CD4-positive, alpha-beta T cell treated with Interleukin-1 beta for 1 hour (primary cell): ENCODE data around the gene MAD1L1.
"Not testable (repeated sequence)": the region's sequence is repeated elsewhere in the genome, so short reads cannot be mapped to it uniquely, and the experiment has no call there.

Experiments
- DNase-seq, 2 donors: peaks; one replicate each; pipeline ENCODE4 v3.0.0-alpha.2; 2020 to 2022

Gene MAD1L1

GRCh38 chr7:1842321-1843221, 390.2 kb downstream of the MAD1L1 start:
- DNase-seq = no peak

- not testable (repeated sequence) for DNase-seq
Observed at GRCh38 chr7:1841286-1842021, 391.3 kb downstream of the MAD1L1 start.

GRCh38 chr7:1840744-1841143, 392.0 kb downstream of the MAD1L1 start:
- DNase-seq = not testable (repeated sequence)

GRCh38 chr7:1839701-1840100, 393.0 kb downstream of the MAD1L1 start:
- DNase-seq = no peak

GRCh38 chr7:1838911-1839531, 393.7 kb downstream of the MAD1L1 start:
- not testable (repeated sequence) for DNase-seq

GRCh38 chr7:1838544-1838872, 394.2 kb downstream of the MAD1L1 start:
- not testable (repeated sequence) for DNase-seq

GRCh38 chr7:1837696-1838543, 394.8 kb downstream of the MAD1L1 start:
- not testable (repeated sequence) for DNase-seq

GRCh38 chr7:1831933-1832535, 400.7 kb downstream of the MAD1L1 start:
- DNase-seq = not testable (repeated sequence)

GRCh38 chr7:1831471-1831870, 401.3 kb downstream of the MAD1L1 start:
- not testable (repeated sequence) for DNase-seq

- DNase-seq = not testable (repeated sequence)
Observed at GRCh38 chr7:1829668-1830067, 403.1 kb downstream of the MAD1L1 start.

- no peak for DNase-seq
Observed at GRCh38 chr7:1829111-1829510, 403.6 kb downstream of the MAD1L1 start.

GRCh38 chr7:1828170-1828569, 404.6 kb downstream of the MAD1L1 start:
- not testable (repeated sequence) for DNase-seq

GRCh38 chr7:1827521-1827981, 405.2 kb downstream of the MAD1L1 start:
- DNase-seq = not testable (repeated sequence)

GRCh38 chr7:1826931-1827330, 405.8 kb downstream of the MAD1L1 start:
- not testable (repeated sequence) for DNase-seq

- DNase-seq = no peak
Observed at GRCh38 chr7:1825897-1826741, 406.6 kb downstream of the MAD1L1 start.

GRCh38 chr7:1825647-1825896, 407.2 kb downstream of the MAD1L1 start:
- not testable (repeated sequence) for DNase-seq

- not testable (repeated sequence) for DNase-seq
Observed at GRCh38 chr7:1824882-1825646, 407.7 kb downstream of the MAD1L1 start.

- peak; percentile 16 to 39 for DNase-seq
Observed at GRCh38 chr7:1824151-1824881, 408.4 kb downstream of the MAD1L1 start.

GRCh38 chr7:1823376-1824150, 409.2 kb downstream of the MAD1L1 start:
- no peak for DNase-seq
